GM21737 (cell line): ENCODE data around the gene MRPS35.

ENCODE experiments used
- ATAC-seq: cut with Tn5 transposase; IDR thresholded peaks from one replicate; pipeline ENCODE4 v1.9.1; 2021; ENCODE audit warnings: mild to moderate bottlenecking, moderate library complexity; ENCODE audit not compliant: unreplicated experiment

MRPS35 gene

DNA sequence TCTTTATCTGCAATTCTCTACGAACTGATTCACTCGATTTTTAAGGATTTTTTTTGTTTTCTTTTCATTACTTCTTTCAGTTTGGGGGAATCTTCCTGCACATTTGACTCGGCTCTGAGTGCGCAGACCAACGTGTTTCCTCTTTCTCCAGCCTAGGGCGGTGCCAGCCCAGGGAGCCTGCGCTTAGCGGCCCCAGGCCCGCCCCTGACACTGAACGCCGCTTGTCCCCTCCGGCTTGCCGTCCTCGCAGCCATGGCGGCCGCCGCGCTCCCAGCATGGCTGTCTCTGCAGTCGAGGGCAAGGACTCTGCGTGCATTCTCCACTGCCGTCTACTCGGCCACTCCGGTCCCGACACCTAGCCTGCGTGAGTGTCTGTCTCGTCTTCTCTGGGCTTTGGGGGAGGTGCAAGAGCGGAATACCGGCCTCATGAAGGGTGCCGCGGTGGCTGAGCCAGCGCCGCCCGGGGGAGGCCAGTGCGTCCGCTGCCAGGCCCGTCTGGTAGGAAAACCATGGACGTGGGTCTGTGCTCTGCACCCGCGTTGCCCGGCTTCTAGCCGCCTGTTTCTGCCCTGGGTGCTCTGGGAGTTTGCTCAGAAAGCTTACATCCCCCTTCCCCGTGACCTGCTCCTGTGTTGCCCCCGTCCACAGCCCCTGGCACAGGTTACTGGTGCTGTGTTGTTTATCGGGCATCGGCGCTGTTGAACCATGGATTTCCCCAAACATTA, at the start of gene MRPS35:
MRPS35 (plus strand) TSS at position 241 of the 725 bp plus-strand sequence; CDS start at position 253, 12 bp downstream.
- peak; percentile 96 for ATAC-seq

DNA sequence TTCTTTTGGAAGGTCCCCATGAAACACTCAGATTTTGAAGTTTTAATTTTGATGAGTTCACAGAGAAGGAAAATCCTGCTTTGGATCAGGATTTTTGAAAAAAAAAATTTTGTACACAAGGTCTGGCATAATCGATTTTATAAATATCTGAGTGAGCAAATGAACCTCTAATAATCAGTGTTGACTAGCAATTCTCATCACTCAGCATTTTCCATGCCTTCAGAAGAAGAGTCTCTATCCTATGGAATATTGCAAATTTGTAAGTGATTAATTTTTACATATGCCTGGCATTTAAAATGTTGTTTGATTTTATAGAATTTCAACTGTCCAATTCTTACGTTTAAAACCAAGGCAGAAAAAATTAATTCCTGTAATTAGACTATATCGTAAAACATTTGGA, 44.9 kb upstream of the MRPS35 start:
- no peak for ATAC-seq

DNA sequence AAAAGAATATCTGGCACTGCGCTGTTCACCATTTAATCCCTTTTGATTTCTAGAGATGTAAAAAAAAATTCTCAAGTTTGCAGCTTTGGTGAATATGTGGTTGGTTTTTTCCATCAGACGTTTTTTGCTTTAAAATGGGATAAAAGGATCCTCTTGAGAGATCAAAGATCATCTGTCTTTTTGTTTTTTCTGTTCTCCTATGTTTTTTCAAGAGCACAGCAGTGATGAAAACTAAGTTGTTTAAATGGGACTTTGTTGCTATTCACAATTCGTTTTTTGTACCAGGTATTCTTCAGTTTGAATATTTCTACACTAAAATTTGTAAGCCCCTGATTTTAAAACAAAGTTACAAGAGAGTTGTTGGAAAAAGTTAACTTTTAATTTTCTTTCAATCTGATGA, 44.1 kb upstream of the MRPS35 start:
- ATAC-seq, result no peak

DNA sequence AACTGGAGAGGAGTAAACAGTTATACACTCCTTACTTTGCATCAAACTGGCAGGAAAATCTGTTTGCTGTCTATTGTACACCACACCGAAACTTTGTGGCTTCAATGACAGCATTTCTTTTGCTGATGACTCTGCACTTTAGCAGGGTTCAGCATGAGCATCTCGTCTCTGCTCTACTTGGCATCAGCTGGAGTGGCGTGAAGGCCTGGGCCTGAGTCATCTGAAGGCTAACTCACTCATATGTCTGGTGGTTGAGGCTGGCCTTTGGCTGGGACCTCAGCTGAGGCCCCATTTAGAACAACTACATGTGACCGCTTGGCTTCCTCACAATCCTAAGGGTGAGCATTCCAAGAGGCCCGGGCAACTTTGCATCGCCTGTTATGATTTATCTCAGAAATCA, 43.1 kb upstream of the MRPS35 start:
- no peak for ATAC-seq

DNA sequence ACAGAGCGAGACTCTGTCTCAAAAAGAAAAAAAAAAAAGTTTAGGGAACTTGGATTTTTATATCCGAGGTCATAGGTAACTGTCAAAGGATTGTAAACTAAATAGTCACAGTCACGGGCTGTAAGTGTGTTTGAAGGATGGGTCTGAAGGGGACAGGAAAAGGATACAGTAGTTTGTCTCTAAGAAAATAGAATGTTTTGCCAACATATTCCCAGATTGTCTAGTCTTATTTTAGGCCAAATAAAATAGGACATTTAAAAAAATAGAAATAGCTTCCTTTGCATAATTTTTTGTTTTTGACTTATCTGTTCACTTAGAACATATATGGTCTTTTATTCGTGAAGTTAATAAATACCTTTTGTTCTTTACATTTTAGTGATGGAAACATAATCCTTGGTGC, 38.6 kb upstream of the MRPS35 start:
- no peak for ATAC-seq

DNA sequence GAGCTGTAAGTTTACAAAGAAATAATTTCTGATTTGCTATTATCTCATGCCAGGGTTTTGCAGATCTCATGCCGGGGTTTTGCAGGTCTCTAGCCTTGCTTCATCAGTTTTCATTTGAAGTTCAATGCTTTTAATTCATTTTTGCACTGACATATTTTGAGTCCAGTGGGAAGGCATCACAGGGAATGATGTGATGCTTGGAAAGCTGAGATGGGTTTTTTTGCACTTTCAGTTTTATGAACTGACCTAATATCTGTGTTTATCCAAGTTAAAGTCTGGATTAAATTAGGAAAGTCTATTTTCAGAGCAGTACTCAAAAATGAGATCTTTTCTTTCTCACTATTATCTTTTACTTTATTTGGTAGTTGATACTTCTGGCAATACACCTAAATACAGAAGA, 38.0 kb upstream of the MRPS35 start:
- ATAC-seq, result no peak

DNA sequence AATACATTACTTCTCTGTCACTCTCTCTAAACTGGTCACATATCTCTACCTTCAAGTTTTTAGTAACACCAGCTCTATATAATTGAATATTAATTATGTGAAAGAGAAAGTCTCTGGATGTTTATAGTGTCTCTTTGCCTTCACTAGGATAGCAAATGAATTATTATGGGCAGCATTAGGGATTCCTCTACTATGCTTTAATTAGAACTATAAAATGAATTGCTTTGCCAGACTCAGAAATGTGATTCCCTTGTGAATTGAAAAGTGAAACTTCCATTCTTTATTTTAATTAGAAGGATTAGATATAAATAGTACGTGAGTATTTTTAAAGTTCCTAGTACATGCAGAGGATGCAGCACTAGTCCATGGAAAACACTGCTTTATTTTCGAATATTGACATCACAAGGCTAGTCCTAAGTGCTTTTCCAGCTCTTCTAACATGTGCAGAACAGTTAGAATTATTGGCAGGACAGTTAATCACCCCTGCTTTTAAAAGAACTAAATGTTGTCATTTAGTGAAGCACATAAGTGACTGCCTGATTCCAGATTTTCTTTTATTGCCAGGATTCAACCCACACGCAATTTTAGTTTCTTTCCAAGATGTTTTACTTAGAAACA, 37.4 kb upstream of the MRPS35 start:
- ATAC-seq, result no peak

DNA sequence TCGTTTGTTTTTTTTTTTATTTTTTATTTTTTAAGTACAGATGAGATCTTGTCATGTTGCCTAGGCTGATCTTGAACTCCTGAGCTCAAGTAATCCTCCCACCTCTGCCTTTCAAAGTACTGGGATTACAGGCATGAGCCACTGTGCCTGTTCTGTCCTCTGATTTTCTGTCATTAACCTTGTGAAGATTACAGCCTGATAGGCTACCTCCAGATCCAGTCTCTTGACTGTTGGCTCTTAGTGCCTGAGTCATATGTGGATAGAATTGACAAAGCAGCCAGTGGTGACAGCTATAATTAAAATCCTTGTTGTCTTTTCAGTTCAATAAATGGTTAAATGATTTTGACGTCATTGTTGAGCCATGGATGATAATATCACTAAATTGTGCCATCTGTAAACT, 35.6 kb upstream of the MRPS35 start:
- no peak for ATAC-seq

DNA sequence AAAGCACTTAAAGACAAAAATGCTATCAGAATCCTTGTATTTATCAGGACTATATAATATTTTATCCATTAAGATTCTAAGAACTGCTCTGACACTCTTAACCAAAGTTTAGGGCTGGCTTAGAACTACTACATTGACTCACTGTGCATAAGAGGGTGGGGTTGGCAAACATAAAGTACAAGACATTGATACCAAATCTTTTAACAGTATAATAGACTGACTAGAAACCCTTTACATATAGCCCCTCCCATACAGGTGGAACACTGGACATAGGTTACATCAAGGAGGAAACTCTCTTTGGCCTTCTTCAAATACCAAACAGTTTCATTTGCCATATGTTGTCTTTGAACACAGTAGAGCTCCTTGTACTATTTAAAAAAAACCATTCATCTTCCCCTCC, 30.0 kb upstream of the MRPS35 start:
- ATAC-seq, result no peak

DNA sequence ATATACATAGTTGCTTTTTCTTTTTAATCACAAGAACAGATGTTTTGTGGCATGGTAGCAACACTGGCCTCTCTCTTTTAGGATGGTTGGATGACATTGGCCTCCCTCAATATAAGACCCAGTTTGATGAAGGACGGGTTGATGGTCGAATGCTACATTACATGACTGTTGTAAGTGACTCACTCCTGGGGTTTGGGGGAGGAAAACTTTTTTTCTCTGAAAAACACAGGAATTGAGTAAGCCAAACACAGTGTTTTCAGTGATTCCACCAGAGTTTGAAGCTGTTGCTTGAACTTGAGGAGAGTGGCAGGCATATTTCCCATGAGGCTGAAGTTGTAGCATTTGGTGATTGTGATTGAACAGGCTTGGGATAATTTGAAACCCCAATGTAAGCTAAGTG, 28.1 kb upstream of the MRPS35 start:
- no peak for ATAC-seq

DNA sequence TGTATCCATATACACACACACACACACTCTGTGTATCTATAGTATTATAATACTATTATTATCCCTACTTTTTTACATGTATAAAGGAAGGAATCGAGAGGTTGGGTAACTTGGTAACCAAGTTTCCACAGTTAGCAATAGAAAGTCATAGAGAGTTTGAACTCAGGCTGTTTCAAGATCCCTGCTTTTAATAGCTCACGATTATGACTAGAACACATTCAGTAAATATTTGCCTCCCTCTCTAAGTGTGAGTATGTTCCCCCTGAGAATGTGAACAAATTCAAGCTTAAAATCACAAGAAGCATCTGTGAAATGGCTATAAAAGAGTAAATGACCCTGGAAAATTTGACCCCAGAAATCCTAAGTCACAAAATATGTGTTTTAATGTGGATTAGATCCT, 25.4 kb upstream of the MRPS35 start:
- no peak for ATAC-seq

DNA sequence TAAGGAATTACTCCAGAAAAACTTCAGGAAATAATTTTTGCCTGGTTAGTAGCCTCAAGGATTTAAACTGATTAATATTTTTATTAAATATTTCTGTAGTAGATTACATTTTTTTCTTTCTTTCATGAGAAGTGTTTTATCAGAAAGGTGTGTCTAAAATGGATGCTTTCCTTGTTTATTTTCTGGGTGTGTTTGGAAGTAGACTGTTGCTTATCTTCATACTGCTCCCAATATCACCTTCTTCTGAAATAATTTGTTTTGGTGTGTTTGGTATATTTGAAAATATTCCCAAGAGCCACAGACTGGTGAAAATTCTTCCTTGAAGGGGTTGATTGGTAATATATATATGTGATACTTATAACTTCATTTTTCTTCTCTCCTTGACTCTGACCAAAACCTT, 24.5 kb upstream of the MRPS35 start:
- no peak for ATAC-seq

DNA sequence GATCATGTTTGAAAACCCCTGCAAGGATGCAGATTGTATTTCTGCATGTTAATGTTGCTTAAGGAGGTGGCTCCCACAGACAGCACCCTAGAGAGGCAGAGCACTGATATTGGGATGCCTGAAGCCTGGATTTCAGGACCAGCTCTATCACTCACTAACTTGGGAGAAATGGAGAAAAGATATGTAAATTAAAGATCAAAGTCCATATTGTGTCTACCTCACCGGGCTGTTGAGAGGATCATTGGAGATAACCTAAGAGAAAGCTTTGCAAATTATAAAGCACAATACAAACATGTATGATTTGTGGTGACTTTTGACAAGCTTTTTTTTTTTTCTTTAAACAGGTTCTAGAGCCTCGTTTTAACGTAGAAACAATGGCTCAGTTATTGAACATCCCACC, 22.0 kb upstream of the MRPS35 start:
- no peak for ATAC-seq

DNA sequence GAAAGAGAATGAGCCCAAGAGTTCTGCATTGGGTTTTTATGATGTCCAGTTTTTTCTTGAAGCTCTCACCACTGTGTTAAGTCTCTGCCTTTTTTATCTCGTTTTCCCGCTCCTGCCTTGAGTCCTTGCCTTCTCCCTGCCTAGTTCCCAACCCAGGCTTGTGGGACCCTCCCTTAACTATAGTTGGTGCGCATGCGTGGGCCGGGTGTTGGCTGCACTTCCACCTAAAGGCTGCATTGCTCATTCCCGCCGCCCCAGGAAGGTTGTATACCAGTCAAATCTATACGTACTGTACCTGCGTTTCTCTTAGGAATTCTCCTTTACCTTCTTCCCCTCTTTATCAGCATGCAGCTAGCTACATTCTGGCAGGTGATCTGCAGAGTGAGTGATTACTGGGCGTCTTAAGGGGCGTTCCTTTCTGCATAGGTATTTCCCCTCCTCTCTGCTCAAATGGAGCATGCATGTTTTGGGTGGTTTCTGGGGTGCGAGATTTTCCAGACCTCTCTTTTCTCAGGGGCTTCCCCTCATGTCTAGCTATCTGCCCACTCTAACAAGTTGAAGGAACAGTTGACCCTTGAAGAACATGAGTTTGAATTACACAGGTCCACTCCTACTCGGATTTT, 21.0 kb upstream of the MRPS35 start:
- ATAC-seq, result no peak

DNA sequence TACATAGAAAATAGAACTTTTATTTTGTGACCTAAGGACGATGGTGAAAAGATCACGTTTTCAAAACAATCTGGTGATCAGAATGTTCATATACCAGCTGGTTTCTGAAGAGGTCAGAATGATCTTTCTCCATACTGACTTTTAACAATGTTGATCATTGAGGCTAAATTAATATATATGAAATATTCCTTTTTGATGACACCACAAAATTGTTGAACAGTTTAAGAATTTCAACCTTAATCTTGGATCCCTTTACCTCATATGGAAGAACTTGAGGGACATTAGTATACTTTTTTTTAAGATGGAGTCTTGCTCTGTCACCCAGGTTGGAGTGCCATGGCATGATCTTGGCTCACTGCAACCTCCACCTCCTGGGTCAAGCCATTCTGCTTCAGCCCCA, 17.2 kb upstream of the MRPS35 start:
- ATAC-seq, result no peak

DNA sequence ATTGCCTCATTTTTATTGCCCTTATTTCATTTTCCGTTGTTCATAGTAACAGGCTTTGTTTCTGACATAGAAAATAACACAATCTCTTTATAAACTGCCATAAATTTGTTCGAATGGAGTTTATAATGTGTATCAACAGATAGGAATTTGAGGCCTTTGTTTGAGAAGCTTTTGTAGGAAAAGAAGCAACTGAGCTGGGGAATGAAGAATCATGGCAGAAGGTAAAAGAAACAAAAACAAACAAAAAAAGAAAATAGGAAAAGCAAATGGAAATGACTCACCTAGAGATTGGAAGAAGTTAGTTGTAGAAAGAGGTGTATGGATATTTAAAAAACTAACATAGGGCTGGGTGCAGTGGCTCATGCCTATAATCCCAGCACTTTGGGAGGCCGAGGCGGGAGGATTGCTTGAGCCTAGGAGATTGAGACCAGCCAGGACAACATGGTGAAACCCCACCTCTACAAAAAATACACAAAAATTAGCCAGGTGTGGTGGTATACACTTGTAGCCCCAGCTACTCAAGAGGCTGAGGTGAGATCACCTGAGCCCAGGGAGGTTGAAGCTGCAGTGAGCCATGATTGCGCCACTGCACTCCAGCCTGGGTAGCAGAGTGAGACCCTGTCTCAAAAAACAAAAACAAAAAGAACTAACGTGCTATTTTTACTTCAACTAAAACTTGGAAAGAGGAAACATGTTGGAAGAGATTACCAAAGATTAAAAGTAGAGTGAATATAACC, 14.9 kb upstream of the MRPS35 start:
- ATAC-seq, result no peak

DNA sequence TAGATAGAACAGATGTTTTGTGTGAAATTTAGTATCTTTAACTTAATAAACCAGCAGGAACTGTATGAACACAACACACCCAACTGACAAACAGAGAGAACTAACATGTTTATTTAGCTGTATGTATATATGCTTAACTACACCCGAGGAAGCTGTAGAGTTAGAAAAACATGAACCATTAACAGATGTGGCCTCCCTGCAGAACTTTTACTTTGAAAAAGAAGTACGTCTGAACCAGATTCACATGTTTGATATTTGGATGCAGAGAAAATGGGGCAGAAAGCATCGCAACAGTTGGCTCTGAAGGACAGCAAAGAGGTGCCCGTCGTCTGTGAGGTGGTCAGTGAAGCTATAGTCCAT, 14.4 kb upstream of the MRPS35 start, which contains the start of gene REP15:
REP15 (plus strand) TSS at position 155 of the 360 bp plus-strand sequence; CDS start at position 271, 116 bp downstream.
- no peak for ATAC-seq

DNA sequence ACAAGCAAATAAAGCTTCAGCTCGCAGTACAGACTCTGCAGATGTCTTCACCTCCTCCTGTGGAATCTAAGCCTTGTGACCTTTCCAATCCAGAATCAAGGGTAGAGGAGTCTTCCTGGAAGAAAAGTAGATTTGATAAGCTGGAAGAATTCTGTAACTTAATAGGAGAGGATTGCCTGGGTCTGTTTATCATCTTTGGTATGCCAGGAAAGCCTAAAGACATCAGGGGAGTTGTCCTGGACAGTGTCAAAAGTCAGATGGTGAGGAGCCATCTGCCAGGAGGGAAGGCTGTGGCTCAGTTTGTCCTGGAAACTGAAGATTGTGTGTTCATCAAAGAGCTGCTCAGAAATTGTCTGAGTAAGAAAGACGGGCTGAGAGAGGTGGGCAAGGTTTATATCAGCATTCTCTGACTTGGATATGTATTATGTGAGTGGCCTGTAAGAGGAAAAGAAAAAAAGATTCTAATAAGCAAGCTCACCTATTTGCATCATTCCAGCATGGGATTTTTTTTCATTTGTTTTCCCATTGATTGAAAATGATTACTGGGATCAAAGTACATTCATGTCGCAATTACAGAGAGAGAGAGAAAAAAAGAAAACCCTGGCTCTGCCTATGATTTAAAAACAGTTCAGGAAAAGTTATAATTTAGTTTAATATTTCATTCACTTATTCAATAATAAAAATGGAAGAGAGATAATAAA, 13.6 kb upstream of the MRPS35 start:
- ATAC-seq, result no peak

DNA sequence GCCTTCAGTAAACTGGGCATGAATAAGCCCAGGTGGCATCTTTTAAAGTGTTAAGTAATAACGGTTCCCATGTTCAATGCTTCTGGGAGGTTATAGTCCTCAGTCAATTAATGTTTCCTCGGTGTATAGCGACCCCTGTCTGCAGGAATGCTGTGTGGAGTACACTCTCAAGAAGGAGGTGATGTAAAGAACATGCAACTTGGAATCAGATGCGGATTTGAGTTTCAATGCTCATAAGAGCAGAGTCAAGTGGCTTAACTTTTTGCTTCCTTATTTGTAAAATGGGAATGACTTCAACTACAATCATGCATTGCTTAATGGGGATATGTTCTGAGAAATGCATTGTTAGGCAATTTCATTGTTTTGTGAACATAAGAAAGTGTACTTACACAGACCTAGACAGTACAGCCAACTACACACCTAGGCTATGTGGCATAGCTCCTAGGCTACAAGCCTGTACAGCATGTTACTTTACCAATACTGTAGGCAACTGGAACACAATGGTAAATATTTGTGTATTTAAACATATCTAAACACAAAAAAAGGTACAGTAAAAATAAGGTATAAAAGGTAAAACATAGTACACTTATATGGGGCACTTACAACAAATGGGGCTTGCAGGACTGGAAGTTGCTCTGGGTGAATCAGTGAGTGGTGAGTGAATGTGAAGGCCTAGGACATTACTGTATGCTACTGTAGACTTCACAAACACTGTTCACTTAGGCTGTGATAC, 6.7 kb upstream of the MRPS35 start:
- ATAC-seq, result peak; percentile 72

DNA sequence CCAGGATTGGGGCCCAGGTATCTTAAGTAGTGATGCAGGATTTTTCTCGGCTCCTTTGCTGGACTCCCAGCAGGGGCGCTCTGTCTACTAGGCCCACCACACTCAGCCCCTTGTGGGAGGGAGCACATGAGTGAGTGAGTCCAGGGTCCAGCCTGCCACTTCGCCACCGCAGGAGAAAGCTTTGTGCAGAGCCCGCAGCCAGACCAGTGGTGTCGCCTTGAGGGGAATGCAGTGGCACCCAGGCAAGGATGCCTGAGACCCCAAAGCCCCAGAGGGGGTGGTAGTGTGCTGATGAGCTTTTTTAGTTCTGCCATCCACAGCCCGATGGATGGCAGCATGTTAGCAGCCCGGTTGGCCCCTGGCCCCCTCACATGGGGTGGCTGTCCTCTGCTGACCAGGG, 5.4 kb upstream of the MRPS35 start:
- ATAC-seq, result no peak
